Mononuclear cell (primary cell): ENCODE data around the gene CCN5. TPM values are rescaled to one million over a fixed set of nuclear protein-coding genes. Genes with fewer than 3 reads are reported as not detected.

Experiments used
- H3K27me3 ChIP-seq: 2 replicates; pipeline ENCODE4 v1.6.0; 2011; ENCODE audit warnings: low read length, control low read depth; ENCODE audit not compliant: insufficient read depth
- H3K4me1 ChIP-seq: 2 replicates; pipeline ENCODE4 v1.5.1; 2011; ENCODE audit warnings: mild to moderate bottlenecking, low read length, control low read depth; ENCODE audit not compliant: insufficient read depth
- H3K4me3 ChIP-seq: 2 replicates; pipeline ENCODE4 v1.5.1; 2011; ENCODE audit warnings: mild to moderate bottlenecking, low read length, moderate library complexity
- H3K9me3 ChIP-seq: 2 replicates; pipeline ENCODE4 v1.5.1; 2011; ENCODE audit warnings: low read depth, mild to moderate bottlenecking, control low read depth, low read length
- total RNA-seq: library from RNA; depleted of rRNA; stranded (reverse); fragments of >200 nt; gene quantifications from one replicate; pipeline ENCODE4 v1.2.3, GENCODE V29; 2012

The CCN5 gene
- total RNA-seq, 1 donor, result not detected

GRCh38 chr20:44765091-44765490 lies 49.9 kb downstream of the CCN5 start:
- H3K9me3 ChIP-seq, result no peaks in the 10 kb centered on the region
- H3K4me1 ChIP-seq, result no peaks in the 10 kb centered on the region
- no peak overlapping the region for H3K4me3 ChIP-seq
- no peaks in the 10 kb centered on the region for H3K27me3 ChIP-seq

DNA sequence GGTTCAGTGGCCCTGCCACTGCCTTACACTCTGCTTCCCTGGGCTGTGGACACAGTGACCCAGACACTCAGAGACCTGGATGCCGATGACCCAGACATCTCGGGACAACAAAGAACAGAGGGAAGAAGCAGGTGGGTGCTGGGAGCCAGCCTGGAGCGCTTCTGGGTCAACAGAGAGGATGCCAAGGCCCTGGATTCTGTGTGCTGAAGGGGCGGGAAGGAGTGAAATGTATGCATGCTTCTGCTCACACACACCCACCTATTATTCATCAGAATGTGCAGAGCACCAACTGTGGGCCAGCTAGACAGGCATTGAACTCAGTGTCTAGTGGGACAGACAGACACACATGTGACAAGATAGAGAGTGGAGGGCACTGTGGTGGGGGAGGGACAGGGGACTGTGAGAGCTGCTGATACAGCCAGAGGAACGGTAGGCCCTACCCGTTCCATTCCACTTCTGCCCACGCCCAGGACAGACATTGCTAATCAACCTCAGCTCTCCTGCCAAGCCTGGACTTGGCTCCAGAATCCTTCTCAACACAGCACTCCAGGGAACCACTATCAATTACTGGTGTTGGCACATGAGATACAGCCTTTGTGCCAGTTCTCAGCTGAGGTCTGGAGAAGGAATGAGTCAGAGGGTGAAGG lies 50.7 kb downstream of the CCN5 start:
- Histone ChIP-seq H3K27me3 (no peaks in the 10 kb centered on the region), H3K4me1 (no peaks in the 10 kb centered on the region), H3K9me3 (no peaks in the 10 kb centered on the region), H3K4me3 (no peak overlapping the region)

- Histone ChIP-seq H3K9me3 (no peaks in the 10 kb centered on the region), H3K4me1 (no peaks in the 10 kb centered on the region), H3K27me3 (no peaks in the 10 kb centered on the region), H3K4me3 (no peak overlapping the region)
Observed at GRCh38 chr20:44768256-44768655, 53.1 kb downstream of the CCN5 start.

DNA sequence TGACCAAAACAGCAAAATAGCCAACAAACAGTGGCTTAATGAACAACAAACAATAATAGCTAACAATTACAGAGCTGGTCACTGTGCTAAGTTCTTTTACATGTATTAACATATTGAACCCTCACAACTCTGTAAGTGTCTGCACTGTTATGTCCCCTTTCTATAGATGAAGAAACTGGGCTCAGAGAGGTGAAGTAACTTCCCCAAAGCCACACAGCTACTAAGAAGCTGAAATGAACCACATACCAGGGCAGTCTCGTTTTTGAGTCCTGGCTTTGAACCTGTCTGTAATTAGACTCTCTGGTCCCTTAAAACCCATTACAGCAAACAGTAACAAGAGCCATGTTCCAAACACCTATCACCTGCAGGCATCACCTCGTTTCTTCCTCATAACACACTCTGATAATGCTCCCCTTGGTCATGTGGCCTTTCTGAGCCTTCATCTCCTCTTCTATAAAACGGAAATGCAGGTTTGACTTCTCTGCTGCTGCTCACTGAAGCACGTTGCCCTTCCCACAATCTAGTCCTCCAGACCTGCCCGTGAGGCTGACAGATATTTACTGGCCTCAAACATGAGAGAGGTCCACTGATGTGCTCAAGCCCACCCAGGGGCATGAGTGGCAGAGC lies 53.8 kb downstream of the CCN5 start:
- Histone ChIP-seq H3K4me1 (no peaks in the 10 kb centered on the region), H3K9me3 (no peaks in the 10 kb centered on the region), H3K27me3 (no peaks in the 10 kb centered on the region), H3K4me3 (no peak overlapping the region)

- Histone ChIP-seq H3K4me1 (no peaks in the 10 kb centered on the region), H3K9me3 (no peaks in the 10 kb centered on the region), H3K27me3 (no peaks in the 10 kb centered on the region), H3K4me3 (no peak overlapping the region)
Observed at GRCh38 chr20:44769481-44769863, 54.3 kb downstream of the CCN5 start.

- Histone ChIP-seq H3K4me3 (no peak overlapping the region), H3K4me1 (no peaks in the 10 kb centered on the region), H3K27me3 (no peaks in the 10 kb centered on the region), H3K9me3 (no peaks in the 10 kb centered on the region)
Observed at GRCh38 chr20:44770484-44771171, 55.5 kb downstream of the CCN5 start.

DNA sequence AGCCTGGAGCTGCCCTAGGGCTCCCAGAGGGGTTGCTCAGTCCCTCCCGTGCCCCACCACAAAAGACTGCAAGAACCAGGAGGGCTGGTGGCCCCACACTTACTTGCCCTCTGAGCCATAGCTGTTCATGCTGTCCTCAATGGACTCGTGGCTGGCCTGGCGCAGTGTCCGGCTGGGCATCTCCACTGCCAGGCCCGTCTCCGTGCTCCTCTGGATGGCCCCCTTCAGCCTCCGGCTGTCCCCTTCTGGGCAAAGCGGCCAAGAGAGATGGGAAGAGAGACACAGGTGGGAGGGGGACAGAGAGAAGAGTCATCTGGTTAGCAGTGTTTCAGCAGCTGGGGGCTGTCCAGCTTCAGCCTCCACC lies 56.0 kb downstream of the CCN5 start:
- Histone ChIP-seq H3K27me3 (no peaks in the 10 kb centered on the region), H3K4me1 (no peaks in the 10 kb centered on the region), H3K9me3 (no peaks in the 10 kb centered on the region), H3K4me3 (no peak overlapping the region)

GRCh38 chr20:44772636-44773035 lies 57.5 kb downstream of the CCN5 start:
- no peaks in the 10 kb centered on the region for H3K9me3 ChIP-seq
- H3K4me3 ChIP-seq, result no peak overlapping the region
- no peaks in the 10 kb centered on the region for H3K4me1 ChIP-seq
- H3K27me3 ChIP-seq, result no peaks in the 10 kb centered on the region

DNA sequence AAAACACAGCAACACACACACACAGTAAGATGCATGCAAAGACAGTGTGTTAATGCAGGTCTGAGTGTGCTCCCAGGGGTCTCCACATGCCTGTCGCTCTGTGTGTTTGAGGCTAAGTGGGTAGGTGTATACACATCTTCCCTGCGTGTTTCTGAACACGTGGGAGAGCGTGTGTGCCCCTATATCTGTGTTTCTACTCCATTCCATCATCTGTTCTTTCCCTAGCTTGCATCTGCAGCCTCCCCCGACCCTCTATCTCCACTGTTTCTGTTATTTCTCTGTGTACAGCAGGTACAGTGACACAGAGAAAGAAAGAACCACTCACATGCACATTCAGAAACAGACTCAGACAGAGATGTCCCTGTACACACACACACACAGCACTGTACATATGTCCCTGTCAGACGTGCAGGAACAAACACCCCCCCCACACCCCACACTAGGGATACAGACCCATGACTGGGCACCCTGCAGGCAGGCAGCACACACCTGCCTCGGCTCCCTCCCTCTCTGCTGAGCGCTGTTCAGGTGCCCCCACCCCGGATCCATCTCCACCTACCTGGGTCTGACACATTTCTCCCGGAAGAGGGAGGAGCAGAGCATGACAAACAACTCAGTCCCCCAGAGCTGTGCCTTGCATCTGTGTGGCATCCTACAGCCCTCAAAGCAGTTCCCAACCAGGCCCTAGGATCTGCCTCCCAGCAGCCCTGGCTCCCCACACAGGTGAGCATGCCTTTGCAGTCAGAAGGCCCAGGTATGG lies 58.1 kb downstream of the CCN5 start:
- H3K27me3 ChIP-seq, result no peaks in the 10 kb centered on the region
- H3K4me1 ChIP-seq, result no peaks in the 10 kb centered on the region
- no peaks in the 10 kb centered on the region for H3K9me3 ChIP-seq
- no peak overlapping the region for H3K4me3 ChIP-seq

DNA sequence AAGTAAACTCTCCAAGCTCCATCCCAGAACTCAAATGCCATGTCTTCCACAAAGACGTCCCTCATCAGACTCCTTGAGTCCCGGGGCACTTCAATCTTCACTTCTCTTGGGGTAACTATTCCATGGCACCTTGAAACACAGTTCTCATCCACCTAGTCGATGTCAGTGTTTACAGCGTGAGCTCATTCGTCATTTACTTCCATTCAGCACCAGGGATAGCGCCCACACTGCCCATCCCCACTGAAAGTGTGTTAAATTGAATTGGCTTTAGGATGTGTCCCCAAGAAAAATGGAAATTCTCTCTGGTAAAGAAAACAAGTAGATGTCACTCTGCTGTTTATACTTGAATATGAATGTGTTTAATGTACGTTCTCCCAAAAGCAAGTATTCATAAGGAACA lies 61.8 kb downstream of the CCN5 start:
- H3K27me3 ChIP-seq, result peaks cover 2% of the 10 kb centered on the region
- H3K4me3 ChIP-seq, result no peak overlapping the region
- no peaks in the 10 kb centered on the region for H3K4me1 ChIP-seq
- no peaks in the 10 kb centered on the region for H3K9me3 ChIP-seq

Other genes with a start within 250 kb of the CCN5 start
- 4.7 TPM for gene TTPAL, start 239.5 kb upstream of the CCN5 start, total RNA-seq
- 37.7 TPM for gene SERINC3, start 193.3 kb upstream of the CCN5 start, total RNA-seq
- gene PKIG, start 132.8 kb upstream of the CCN5 start, total RNA-seq, result 6.9 TPM
- 14.4 TPM for gene ADA, start 63.7 kb upstream of the CCN5 start, total RNA-seq
- gene KCNK15, start 30.5 kb downstream of the CCN5 start, total RNA-seq, result under 0.01 TPM
- gene RIMS4, start 95.2 kb downstream of the CCN5 start, total RNA-seq, result under 0.01 TPM
- 107 TPM for gene YWHAB, start 170.3 kb downstream of the CCN5 start, total RNA-seq
- gene PABPC1L, start 194.7 kb downstream of the CCN5 start, total RNA-seq, result 6.6 TPM
- 8.0 TPM for gene TOMM34, start 245.0 kb downstream of the CCN5 start, total RNA-seq